Measurements from ENCODE around the gene STARD3NL. TPM values are rescaled to one million over a fixed set of nuclear protein-coding genes. Genes with fewer than 3 reads are reported as not detected.
"Not testable (repeated sequence)": the region's sequence is repeated elsewhere in the genome, so short reads cannot be mapped to it uniquely, and the experiment has no call there.

STARD3NL gene
- total RNA-seq, 1 donor, result 99.3 TPM

DNA sequence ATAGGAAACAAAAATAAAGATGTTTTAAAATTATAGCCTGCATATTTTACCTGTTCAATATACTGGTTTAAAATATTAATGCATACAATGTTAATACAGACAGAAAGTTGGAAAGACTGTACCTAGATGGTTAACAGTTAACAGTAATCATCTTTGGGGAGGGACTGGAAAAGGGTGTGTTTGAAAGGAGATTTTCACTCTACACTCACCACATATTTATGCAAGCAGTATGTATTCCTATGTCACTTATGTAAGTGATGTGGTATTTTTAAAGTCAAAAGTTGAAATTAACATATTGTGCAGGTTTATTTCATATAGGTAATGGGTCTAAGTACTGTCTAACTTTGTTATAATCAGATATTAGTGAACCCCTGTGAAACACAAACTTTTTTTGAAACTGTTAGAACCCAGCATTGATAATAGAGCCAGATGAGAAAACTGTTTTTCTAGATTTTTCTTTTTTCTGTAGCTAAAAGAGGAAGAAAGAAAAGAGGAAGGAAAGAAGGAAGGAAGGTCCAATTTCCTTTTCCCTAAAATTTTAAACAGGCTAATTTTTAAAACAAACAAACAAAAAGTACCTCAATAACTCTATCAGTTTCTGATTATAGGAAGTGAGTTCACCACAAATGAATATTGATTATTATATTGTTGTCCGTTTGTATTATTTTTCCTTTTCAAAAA is 9.0 kb upstream of the STARD3NL start:
- no peak for DNase-seq (ENCODE audit: low read depth)
- H3K4me3 ChIP-seq (ENCODE audit: low read depth, low read length), result no peak overlapping the region

DNA sequence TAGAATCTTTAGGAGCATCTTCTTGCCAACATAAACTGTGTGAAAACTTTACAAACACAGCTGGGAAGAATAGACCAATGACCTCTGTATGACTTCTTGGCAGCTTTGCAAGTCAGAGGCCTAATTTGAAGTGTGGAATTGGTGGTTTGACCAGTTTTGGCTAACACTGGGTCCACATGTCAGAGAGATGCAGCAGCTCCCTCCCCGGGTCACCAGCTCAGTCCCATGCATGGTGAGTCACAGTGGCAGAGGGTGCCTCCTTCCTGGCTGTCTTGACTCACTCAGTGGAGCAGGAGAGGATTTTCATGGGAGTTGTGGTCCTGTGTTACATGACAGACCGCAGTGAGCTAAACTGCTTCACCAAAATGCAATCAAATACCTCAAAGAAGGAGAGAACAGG is 8.2 kb upstream of the STARD3NL start:
- TF ChIP-seq, protein P1, sequence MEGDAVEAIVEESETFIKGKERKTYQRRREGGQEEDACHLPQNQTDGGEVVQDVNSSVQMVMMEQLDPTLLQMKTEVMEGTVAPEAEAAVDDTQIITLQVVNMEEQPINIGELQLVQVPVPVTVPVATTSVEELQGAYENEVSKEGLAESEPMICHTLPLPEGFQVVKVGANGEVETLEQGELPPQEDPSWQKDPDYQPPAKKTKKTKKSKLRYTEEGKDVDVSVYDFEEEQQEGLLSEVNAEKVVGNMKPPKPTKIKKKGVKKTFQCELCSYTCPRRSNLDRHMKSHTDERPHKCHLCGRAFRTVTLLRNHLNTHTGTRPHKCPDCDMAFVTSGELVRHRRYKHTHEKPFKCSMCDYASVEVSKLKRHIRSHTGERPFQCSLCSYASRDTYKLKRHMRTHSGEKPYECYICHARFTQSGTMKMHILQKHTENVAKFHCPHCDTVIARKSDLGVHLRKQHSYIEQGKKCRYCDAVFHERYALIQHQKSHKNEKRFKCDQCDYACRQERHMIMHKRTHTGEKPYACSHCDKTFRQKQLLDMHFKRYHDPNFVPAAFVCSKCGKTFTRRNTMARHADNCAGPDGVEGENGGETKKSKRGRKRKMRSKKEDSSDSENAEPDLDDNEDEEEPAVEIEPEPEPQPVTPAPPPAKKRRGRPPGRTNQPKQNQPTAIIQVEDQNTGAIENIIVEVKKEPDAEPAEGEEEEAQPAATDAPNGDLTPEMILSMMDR (IDR thresholded peaks at IDR 0.05; ENCODE audit: insufficient read depth, low read depth, low read length), result no peak
- peak; percentile 64 for DNase-seq (ENCODE audit: low read depth)
- H3K4me3 ChIP-seq (ENCODE audit: low read depth, low read length), result no peak overlapping the region

More for the DNA sequence above, 9.0 kb upstream of the STARD3NL start:
- TF ChIP-seq, protein P1 (IDR thresholded peaks at IDR 0.05; ENCODE audit: insufficient read depth, low read depth, low read length), result no peak

DNA sequence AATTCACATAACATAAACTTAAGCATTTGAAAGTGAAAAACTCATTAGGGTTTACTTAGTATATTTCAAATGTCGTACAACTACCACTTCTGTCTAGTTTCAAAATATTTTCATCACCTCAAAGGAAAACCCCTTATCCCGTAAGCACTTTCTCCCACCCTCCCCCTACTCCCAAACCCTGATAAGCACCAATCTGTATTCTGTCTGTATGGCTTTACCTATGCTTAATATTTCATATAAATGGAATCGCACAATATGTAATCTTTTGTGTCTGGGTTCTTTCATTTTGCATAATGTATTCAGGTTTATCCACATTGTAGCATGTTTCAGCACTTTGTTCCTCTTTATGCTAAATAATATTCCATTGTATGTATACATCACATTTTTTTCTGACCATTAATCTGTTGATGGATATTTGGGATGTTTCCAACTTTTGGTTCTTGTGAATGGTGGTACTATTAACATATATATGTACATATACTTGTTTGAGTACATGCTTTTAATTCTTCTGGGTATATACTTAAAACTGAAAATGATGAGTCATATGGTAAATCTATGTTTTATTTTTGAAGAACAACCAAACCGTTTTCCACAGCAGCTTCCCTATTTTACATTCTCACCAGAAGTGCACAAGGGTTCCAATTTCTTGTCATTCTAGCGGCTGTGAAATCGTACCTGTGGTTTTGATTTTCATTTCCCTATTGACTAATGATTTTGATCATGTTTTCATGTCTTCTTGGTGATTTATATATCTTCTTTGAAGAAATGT is 6.2 kb upstream of the STARD3NL start:
- TF ChIP-seq, protein P1 (IDR thresholded peaks at IDR 0.05; ENCODE audit: insufficient read depth, low read depth, low read length), result no peak
- no peak for DNase-seq (ENCODE audit: low read depth)
- H3K4me3 ChIP-seq (ENCODE audit: low read depth, low read length), result no peak overlapping the region

DNA sequence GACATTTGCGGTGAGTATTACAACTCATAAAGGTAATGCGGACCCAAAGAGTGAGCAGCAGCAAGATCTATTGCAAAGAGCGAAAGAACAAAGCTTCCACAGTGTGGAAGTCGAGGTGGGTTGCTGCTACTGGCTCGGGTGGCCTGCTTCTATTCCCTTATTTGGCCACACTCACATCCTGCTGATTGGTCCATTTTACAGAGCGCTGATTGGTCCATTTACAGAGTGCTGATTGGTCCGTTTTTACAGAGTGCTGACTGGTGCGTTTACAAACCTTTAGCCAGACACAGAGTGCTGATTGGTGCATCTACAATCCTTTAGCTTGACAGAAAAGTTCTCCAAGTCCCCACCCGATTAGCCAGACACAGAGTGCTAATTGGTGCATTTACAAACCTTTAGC is 2.5 kb upstream of the STARD3NL start:
- not testable (repeated sequence) for H3K4me3 ChIP-seq (ENCODE audit: low read depth, low read length); DNase-seq (ENCODE audit: low read depth)

DNA sequence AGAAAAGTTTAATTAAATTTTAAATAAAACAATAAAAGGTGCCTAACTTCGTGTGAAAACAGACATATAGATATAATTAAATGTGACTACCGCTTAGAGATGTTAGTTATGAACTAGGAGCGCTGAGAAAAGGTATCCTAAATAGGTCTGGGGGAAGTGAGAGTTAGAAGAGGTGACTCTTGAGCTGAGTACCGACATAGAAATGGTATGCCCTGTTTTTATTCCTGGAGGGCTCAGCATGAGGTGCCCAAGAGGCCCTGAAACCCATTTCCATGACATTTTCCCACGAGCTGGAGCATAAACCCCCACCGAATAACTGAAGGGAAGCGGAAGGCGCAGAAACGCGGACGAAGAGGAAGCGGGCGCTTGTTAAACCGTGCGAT is 433 bp upstream of the STARD3NL start:
- H3K4me3 ChIP-seq (ENCODE audit: low read depth, low read length), result peak overlapping the region; percentile 87
- TF ChIP-seq, protein P1 (IDR thresholded peaks at IDR 0.05; ENCODE audit: insufficient read depth, low read depth, low read length), result no peak

DNA sequence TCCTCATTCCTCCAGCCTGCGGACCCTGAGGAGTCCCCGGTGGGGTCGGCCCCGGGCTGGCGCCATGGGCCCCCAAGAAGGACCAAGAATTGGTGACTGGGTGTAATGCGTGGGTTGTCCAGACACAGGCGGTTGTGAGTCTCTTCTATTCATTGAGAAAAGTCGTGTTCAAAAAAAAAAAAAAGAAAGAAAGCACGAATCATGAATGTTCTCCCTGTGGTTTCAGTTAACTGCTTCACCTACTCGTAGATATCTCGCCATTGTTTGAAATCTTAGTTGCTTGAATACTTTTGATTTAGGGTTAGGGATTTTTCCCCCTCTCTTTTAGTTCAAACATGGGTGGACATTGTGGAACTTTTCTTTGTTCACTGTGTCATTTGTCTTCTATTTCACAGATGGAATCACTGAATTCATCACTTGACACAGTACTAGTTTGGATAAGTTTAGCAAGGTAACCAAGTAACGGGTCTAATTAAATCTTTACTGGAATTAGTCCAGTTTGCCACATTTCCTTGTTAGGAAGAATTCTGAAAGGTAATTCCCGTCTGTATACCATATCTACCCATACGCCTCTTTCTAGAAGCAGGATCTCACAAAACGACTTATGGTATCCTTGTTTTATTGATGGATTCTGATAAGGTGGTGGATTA is 775 bp downstream of the STARD3NL start:
- peak; percentile 47 for DNase-seq (ENCODE audit: low read depth)
- H3K4me3 ChIP-seq (ENCODE audit: low read depth, low read length), result peak overlapping the region; percentile 87
- TF ChIP-seq, protein P1 (IDR thresholded peaks at IDR 0.05; ENCODE audit: insufficient read depth, low read depth, low read length), result peak; percentile 19

More for the DNA sequence above, 433 bp upstream of the STARD3NL start:
- DNase-seq (ENCODE audit: low read depth), result no peak

DNA sequence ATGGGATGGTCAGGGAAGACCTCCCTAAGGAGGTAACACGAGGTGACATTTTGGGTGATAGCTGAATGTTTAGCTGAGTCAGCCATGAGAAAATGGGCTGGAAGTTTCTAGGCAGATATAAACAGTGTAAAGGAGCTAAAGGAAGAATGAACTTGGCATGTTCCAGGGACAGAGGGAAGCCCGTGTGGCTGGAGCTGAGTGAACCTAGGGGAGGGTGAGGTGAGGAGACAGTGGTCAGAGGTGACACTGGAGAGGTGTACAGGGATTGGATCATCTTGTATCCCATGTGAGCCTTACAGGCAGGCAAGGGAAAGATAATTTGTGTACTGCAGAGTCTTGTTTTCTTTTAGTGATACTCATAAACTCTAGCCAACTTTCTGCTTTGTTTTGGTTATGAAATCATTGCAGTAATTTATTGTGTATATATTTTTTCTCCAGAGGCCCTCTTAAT is 1.8 kb downstream of the STARD3NL start:
- TF ChIP-seq, protein P1 (IDR thresholded peaks at IDR 0.05; ENCODE audit: insufficient read depth, low read depth, low read length), result no peak
- H3K4me3 ChIP-seq (ENCODE audit: low read depth, low read length), result peak overlapping the region; percentile 87
- peak; percentile 55 for DNase-seq (ENCODE audit: low read depth)

All from fibroblast of villous mesenchyme (primary cell).